MM.1S (cell line): ENCODE measurements around the gene TCERG1L.

Experiments used
- EZH2 ChIP-seq: fragments of 300-600 bp; sonication (generic); optimal IDR thresholded peaks from 2 replicates; pipeline ENCODE3; 2017; ENCODE audit warnings: low read depth, mild to moderate bottlenecking, antibody characterized with exemption, low read length, mixed read lengths
- TF ChIP-seq, protein P1 (sequence below): fragments of 300-600 bp; sonication (generic); IDR thresholded peaks from 2 replicates; pipeline ENCODE4 v1.5.1; 2016; ENCODE audit warnings: antibody characterized with exemption, low read length, mixed read lengths

DNA sequence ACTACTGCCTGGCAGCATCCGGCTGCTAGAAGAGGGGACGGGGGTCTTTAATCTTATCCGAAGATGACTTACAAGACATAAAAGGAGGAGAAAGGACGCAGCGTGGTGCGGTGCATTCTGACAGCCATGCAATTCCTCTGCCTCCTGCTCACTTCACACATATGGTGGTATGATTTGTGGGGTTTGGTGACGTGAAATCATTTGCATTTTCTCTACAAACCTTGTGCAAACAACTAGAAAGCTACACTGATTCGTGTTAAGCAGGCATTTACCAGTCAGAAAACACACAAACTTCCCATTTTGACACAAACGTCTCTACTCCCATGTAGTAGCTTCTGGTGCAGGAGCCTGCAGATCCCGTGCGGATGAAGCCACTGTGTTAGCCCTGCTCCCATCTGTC lies 6.8 kb upstream of the TCERG1L start:
- TF ChIP-seq, protein P1, sequence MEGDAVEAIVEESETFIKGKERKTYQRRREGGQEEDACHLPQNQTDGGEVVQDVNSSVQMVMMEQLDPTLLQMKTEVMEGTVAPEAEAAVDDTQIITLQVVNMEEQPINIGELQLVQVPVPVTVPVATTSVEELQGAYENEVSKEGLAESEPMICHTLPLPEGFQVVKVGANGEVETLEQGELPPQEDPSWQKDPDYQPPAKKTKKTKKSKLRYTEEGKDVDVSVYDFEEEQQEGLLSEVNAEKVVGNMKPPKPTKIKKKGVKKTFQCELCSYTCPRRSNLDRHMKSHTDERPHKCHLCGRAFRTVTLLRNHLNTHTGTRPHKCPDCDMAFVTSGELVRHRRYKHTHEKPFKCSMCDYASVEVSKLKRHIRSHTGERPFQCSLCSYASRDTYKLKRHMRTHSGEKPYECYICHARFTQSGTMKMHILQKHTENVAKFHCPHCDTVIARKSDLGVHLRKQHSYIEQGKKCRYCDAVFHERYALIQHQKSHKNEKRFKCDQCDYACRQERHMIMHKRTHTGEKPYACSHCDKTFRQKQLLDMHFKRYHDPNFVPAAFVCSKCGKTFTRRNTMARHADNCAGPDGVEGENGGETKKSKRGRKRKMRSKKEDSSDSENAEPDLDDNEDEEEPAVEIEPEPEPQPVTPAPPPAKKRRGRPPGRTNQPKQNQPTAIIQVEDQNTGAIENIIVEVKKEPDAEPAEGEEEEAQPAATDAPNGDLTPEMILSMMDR: no peak
- TF ChIP-seq EZH2: no peak
